CD4-positive, alpha-beta memory T cell (primary cell): Measurements from ENCODE around the gene MISP. TPM values are rescaled to one million over a fixed set of nuclear protein-coding genes. Genes with fewer than 3 reads are reported as not detected.

ENCODE experiments used
- CTCF ChIA-PET: fragments of 350-600 bp; sonication (Branson Sonifier 250); formaldehyde crosslinking; loops from one replicate; lab custom pipeline; 2021; ENCODE audit warnings: inconsistent platforms; ENCODE audit not compliant: partially characterized antibody; lab: Charles Lee
- POLR2A ChIA-PET: fragments of 350-600 bp; sonication (Branson Sonifier 250); formaldehyde crosslinking; loops from one replicate; lab custom pipeline; 2021; ENCODE audit not compliant: partially characterized antibody; lab: Charles Lee
- DNase-seq, 5 donors: peaks; one replicate each; pipeline versions ENCODE4 v3.0.0 to v3.0.0-alpha.2; 2020 to 2022; ENCODE audit warnings: mixed read lengths in 1 of 5
- H3K27ac ChIP-seq: one replicate; pipeline ENCODE4 v1.7.0; 2013; ENCODE audit warnings: low read depth, low read length
- H3K27me3 ChIP-seq: 2 replicates; pipeline ENCODE4 v1.7.0; 2013; ENCODE audit warnings: mild to moderate bottlenecking, low read length, moderate library complexity; ENCODE audit not compliant: insufficient read depth
- H3K36me3 ChIP-seq: 2 replicates; pipeline ENCODE4 v1.7.0; 2013; ENCODE audit warnings: mild to moderate bottlenecking, low read length, moderate library complexity; ENCODE audit not compliant: insufficient read depth
- H3K4me1 ChIP-seq: 2 replicates; pipeline ENCODE4 v1.7.0; 2013; ENCODE audit warnings: mild to moderate bottlenecking, low read length, moderate library complexity; ENCODE audit not compliant: insufficient read depth
- H3K4me3 ChIP-seq, 2 donors: one replicate each; pipeline ENCODE4 v1.7.0; 2013; ENCODE audit warnings: low read length in 2 of 2, mild to moderate bottlenecking in 1 of 2
- H3K9me3 ChIP-seq, 2 donors: one replicate each; pipeline ENCODE4 v1.7.0; 2013; ENCODE audit warnings: low read length in 2 of 2, control low read depth in 1 of 2; ENCODE audit not compliant: control insufficient read depth in 1 of 2
- H3K27ac Mint-ChIP-seq, 7 donors: one replicate each; pipeline ENCODE4 v1.8.0; 2020 to 2021; ENCODE audit warnings: mixed read lengths in 7 of 7, mild to moderate bottlenecking in 6 of 7, inconsistent platforms in 3 of 7, moderate library complexity in 3 of 7
- H3K27me3 Mint-ChIP-seq, 2 donors: one replicate each; pipeline ENCODE4 v1.8.0; 2020 to 2021; ENCODE audit warnings: mixed read lengths in 2 of 2
- H3K36me3 Mint-ChIP-seq, 2 donors: one replicate each; pipeline ENCODE4 v1.8.0; 2020 to 2021; ENCODE audit warnings: mixed read lengths in 2 of 2, inconsistent platforms in 1 of 2, mild to moderate bottlenecking in 1 of 2
- H3K4me1 Mint-ChIP-seq, 4 donors: one replicate each; pipeline ENCODE4 v1.8.0; 2020 to 2021; ENCODE audit warnings: mixed read lengths in 4 of 4, mild to moderate bottlenecking in 1 of 4
- H3K4me3 Mint-ChIP-seq, 8 donors: one replicate each; pipeline ENCODE4 v1.8.0; 2020 to 2021; ENCODE audit warnings: mixed read lengths in 8 of 8, mild to moderate bottlenecking in 7 of 8, moderate library complexity in 6 of 8, inconsistent platforms in 3 of 8
- H3K9me3 Mint-ChIP-seq, 8 donors: one replicate each; pipeline ENCODE4 v1.8.0; 2020 to 2021; ENCODE audit warnings: mixed read lengths in 8 of 8, mild to moderate bottlenecking in 5 of 8, inconsistent platforms in 3 of 8, moderate library complexity in 1 of 8
- intact Hi-C: fragments of 100-400 bp; cut with micrococcal nuclease; formaldehyde crosslinking; loops from one replicate; pipeline ENCODE4 v1.15.1; 2023
- polyA plus RNA-seq, 2 donors: library from polyadenylated mRNA; unstranded; fragments of 300-500 nt; fragmentation: Illumina TruSeq; gene quantifications; one replicate each; pipeline ENCODE4 v1.2.3, GENCODE V29; 2021
- total RNA-seq, 2 experiments: library from RNA; stranded (reverse); gene quantifications; one replicate each; pipeline ENCODE4 v1.2.3, GENCODE V29; 2021

The MISP gene
- total and polyA plus RNA-seq, 4 experiments from 2014 or later, result not detected

GRCh38 chr19:719636-720344, 31.1 kb upstream of the MISP start:
- H3K4me1 ChIP-seq, result no peaks in the 10 kb centered on the region
- Mint-ChIP-seq H3K36me3 (no peaks in the 10 kb centered on the region), H3K4me1 (no peaks in the 10 kb centered on the region), H3K27ac (no peak overlapping the region), H3K4me3 (no peak overlapping the region), H3K9me3 (peaks cover 0 to 11% (median 7%) of the 10 kb centered on the region in 8 donors), H3K27me3 (peaks cover 17 to 24% of the 10 kb centered on the region in 2 donors)
- ChIA-PET CTCF (no interaction called here), POLR2A (no interaction called here)
- H3K27me3 ChIP-seq, result no peaks in the 10 kb centered on the region
- H3K36me3 ChIP-seq, result no peaks in the 10 kb centered on the region
- no peak for DNase-seq
- H3K4me3 ChIP-seq, result no peak overlapping the region
- no peaks in the 10 kb centered on the region for H3K9me3 ChIP-seq
- intact Hi-C loops, result no loop called here
- H3K27ac ChIP-seq, result no peak overlapping the region

DNA sequence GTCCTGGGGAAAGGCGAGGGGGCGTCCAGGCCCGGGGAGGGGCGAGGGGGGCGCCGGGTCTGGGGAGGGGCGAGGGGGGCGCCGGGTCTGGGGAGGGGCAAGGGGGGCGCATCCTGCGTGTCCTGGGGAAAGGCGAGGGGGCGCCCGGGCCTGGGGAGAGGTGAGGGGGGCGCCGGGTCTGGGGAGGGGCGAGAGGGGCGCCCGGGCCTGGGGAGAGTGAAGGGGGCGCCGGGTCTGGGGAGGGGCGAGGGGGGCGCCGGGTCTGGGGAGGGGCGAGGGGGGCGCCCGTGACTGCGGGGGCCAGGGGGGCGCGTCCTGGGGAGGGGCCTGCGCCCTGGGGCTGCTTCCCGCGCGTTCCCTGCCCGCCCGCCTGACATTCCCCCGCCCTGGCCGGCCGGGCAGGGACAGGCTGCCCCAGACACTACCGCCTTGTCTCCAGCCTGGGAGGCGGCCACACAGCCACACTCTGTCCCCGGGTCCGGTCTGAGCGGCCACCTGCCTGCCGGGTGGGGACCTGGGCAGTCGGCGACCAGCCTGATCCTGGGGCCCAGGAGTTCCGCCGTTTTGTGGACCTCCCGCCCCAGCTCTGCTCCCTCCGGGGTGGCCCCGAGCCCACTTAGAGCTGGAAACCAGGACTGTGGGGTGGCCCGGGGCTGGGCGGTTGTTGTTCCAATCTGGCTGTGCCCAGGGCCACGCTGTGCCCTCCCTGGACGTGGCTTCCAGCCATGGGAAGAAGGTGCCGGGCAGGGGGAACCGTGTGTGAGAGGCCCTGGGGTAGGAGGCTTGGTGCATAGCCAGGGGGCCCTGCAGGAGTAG, 30.4 kb upstream of the MISP start:
- no peaks in the 10 kb centered on the region for H3K9me3 ChIP-seq
- ChIA-PET CTCF (no interaction called here), POLR2A (no interaction called here)
- no peaks in the 10 kb centered on the region for H3K4me1 Mint-ChIP-seq
- peaks cover 14 to 20% of the 10 kb centered on the region in 2 donors for H3K27me3 Mint-ChIP-seq
- H3K27me3 ChIP-seq, result no peaks in the 10 kb centered on the region
- H3K27ac Mint-ChIP-seq, result no peak overlapping the region
- peaks cover 0 to 5% (median 3%) of the 10 kb centered on the region in 8 donors for H3K9me3 Mint-ChIP-seq
- intact Hi-C loops, result no loop called here
- H3K4me3 Mint-ChIP-seq, result no peak overlapping the region
- no peaks in the 10 kb centered on the region for H3K4me1 ChIP-seq
- no peaks in the 10 kb centered on the region for H3K36me3 ChIP-seq
- H3K4me3 ChIP-seq, result no peak overlapping the region
- DNase-seq, result no peak
- H3K27ac ChIP-seq, result no peak overlapping the region
- no peaks in the 10 kb centered on the region for H3K36me3 Mint-ChIP-seq

DNA sequence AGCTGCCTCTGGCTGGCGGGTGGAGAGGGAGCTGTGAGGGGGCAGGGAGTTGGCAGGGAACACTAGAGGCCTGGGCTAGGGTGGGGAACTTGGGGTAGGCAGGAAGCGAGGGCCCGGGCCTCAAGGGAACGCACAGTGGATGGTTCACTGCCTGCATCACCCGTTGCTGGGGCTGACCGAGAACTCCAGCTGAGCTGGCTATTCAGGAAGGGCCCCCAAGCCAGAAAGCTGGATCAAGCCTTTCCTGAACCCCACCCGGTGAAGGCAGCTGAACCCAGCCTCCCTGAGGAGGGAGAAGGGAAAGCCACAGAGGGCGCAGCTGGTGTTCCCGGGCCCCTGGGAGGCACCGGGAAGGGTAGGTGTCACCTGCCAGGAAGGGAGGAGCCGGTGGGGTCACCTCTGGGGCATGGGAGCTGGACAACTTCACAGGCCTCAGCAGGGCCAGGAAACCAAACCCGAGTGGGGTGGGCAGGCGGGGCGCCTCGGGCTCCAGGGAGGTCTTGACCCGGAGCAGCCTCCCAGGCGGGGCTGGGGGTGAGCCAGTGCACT, 28.3 kb upstream of the MISP start:
- Mint-ChIP-seq H3K9me3 (no peaks in the 10 kb centered on the region), H3K4me3 (no peak overlapping the region), H3K27ac (no peak overlapping the region), H3K27me3 (peaks cover 9 to 16% of the 10 kb centered on the region in 2 donors), H3K36me3 (no peaks in the 10 kb centered on the region), H3K4me1 (no peaks in the 10 kb centered on the region)
- no peak overlapping the region for H3K4me3 ChIP-seq
- H3K4me1 ChIP-seq, result no peaks in the 10 kb centered on the region
- H3K36me3 ChIP-seq, result no peaks in the 10 kb centered on the region
- no peaks in the 10 kb centered on the region for H3K9me3 ChIP-seq
- POLR2A ChIA-PET, result no interaction called here
- H3K27ac ChIP-seq, result no peak overlapping the region
- CTCF ChIA-PET, result no interaction called here
- no peaks in the 10 kb centered on the region for H3K27me3 ChIP-seq
- no peak for DNase-seq
- intact Hi-C loops, result no loop called here

DNA sequence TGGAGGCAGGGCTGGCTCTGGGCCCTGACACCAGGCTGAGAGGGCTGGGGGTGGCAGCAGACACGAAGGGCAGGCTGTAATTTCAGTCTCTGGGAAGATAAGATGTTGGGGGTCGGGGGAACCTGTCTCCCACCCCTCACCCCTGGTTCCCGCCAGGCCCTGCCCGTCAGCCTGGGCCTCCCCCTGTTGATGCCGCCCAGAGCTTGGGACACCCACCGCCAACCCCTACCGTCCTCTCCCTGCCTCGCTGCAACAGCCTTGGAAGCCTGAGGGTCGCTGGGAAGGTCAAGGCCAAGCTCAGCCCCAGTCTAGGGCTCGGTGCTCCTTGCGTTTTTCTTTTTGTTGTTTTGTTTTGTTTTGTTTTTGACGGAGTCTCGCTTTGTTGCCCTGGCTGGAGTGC, 27.7 kb upstream of the MISP start:
- no peak for DNase-seq
- no peaks in the 10 kb centered on the region for H3K4me1 ChIP-seq
- H3K4me3 Mint-ChIP-seq, result no peak overlapping the region
- H3K4me3 ChIP-seq, result no peak overlapping the region
- no peaks in the 10 kb centered on the region for H3K4me1 Mint-ChIP-seq
- POLR2A ChIA-PET, result no interaction called here
- H3K9me3 Mint-ChIP-seq, result no peaks in the 10 kb centered on the region
- H3K27ac Mint-ChIP-seq, result no peak overlapping the region
- peaks cover 6 to 12% of the 10 kb centered on the region in 2 donors for H3K27me3 Mint-ChIP-seq
- no peaks in the 10 kb centered on the region for H3K9me3 ChIP-seq
- intact Hi-C loops, result no loop called here
- no peaks in the 10 kb centered on the region for H3K27me3 ChIP-seq
- H3K36me3 Mint-ChIP-seq, result no peaks in the 10 kb centered on the region
- no peak overlapping the region for H3K27ac ChIP-seq
- H3K36me3 ChIP-seq, result no peaks in the 10 kb centered on the region
- CTCF ChIA-PET, result no interaction called here

- Histone ChIP-seq H3K36me3 (no peaks in the 10 kb centered on the region), H3K4me1 (no peaks in the 10 kb centered on the region), H3K27ac (no peak overlapping the region), H3K27me3 (no peaks in the 10 kb centered on the region), H3K4me3 (no peak overlapping the region), H3K9me3 (no peaks in the 10 kb centered on the region)
- intact Hi-C loops, result no loop called here
- Mint-ChIP-seq H3K27me3 (peaks cover 4 to 9% of the 10 kb centered on the region in 2 donors), H3K4me3 (no peak overlapping the region), H3K4me1 (no peaks in the 10 kb centered on the region), H3K27ac (no peak overlapping the region), H3K36me3 (no peaks in the 10 kb centered on the region), H3K9me3 (no peaks in the 10 kb centered on the region)
- ChIA-PET POLR2A (no interaction called here), CTCF (no interaction called here)
- no peak for DNase-seq
These were observed 27.2 kb upstream of the MISP start for GRCh38 chr19:723714-724113.

DNA sequence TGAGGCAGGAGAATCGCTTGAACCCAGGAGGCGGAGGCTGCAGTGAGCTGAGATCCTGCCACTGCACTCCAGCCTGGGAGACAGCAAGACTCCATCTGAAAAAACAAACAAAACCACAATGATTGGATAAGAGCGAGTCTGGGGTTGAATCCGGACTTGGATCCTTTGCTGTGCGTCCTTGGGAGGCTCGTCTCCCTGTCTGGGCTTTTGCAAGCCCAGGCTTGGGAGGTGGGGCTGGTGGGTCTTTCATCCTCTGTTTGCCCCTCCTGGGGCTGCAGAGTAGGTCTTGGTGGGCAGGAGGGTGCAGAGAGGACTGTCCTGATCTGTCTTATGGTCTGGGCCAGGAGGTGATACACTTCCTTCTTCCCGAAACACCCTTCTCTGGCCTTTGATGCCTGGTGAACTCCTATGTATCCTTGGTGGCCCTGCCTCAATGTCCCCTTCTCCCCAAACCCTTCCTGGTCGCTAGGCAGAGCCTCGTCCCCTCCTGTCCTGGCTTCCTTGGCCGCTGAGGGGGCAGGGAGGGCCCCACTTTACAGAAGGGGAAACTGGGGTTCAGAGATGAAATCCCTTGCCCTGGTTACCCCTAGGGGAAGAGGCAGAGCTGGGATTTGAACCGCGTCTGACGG, 25.3 kb upstream of the MISP start:
- Histone ChIP-seq H3K27me3 (no peaks in the 10 kb centered on the region), H3K4me3 (no peak overlapping the region), H3K4me1 (no peaks in the 10 kb centered on the region), H3K27ac (no peak overlapping the region), H3K36me3 (no peaks in the 10 kb centered on the region), H3K9me3 (no peaks in the 10 kb centered on the region)
- H3K4me3 Mint-ChIP-seq, result no peak overlapping the region
- no peaks in the 10 kb centered on the region for H3K4me1 Mint-ChIP-seq
- intact Hi-C loops, result no loop called here
- H3K36me3 Mint-ChIP-seq, result no peaks in the 10 kb centered on the region
- CTCF ChIA-PET, result no interaction called here
- no peaks in the 10 kb centered on the region for H3K9me3 Mint-ChIP-seq
- H3K27me3 Mint-ChIP-seq, result peaks cover 4 to 9% of the 10 kb centered on the region in 2 donors
- no peak overlapping the region for H3K27ac Mint-ChIP-seq
- POLR2A ChIA-PET, result no interaction called here
- DNase-seq, result no peak
